HCT116 (cell line): ENCODE data around the gene RBM20.

Experiments used
- CTCF ChIP-seq, 3 experiments: fragments of 200-600 bp in 1 of 3; sonication (generic) in 1 of 3; IDR thresholded peaks in 2 of 3; conservative IDR thresholded peaks in 1 of 3; 2 replicates each; pipeline ENCODE4 v1.5.1; 2012 to 2017; ENCODE audit warnings: low read depth in 2 of 3, low read length in 2 of 3, antibody characterized with exemption in 1 of 3, borderline replicate concordance in 1 of 3, control low read depth in 1 of 3, mild to moderate bottlenecking in 1 of 3, mixed read lengths in 1 of 3, mixed run types in 1 of 3, moderate library complexity in 1 of 3; ENCODE audit not compliant: insufficient read depth in 1 of 3
- POLR2AphosphoS5 ChIP-seq: IDR thresholded peaks from 2 replicates; pipeline ENCODE4 v1.6.1; 2011; ENCODE audit warnings: mild to moderate bottlenecking, low read depth, low read length, moderate library complexity

- TF ChIP-seq CTCF (IDR thresholded peaks at IDR 0.05 in 2 of 3, conservative IDR thresholded peaks at IDR 0.05 in 1 of 3; ENCODE audit: borderline replicate concordance in 1 of 3, insufficient read depth in 1 of 3, low read depth in 2 of 3, low read length in 2 of 3) (no peak), POLR2AphosphoS5 (no peak)
Measured at GRCh38 chr10:110668443-110668842, 24.3 kb downstream of the RBM20 start.
